HG03097 (cell line): ENCODE measurements around the gene REXO5.
"Not testable (repeated sequence)": the region's sequence is repeated elsewhere in the genome, so short reads cannot be mapped to it uniquely, and the experiment has no call there.

ENCODE experiments used
- ATAC-seq: cut with Tn5 transposase; IDR thresholded peaks from one replicate; pipeline ENCODE4 v1.9.1; 2021; ENCODE audit not compliant: unreplicated experiment, low FRiP score

REXO5 gene

GRCh38 chr16:20806168-20807050 is at the start of gene REXO5, which contains the start of gene ERI2:
TSS of gene REXO5 (plus strand) at chr16:20806527. CDS start at chr16:20806954, 427 bp downstream.
TSS of gene ERI2 (minus strand) at chr16:20806472. CDS start at chr16:20806430, 42 bp downstream.
- peak; percentile 68 for ATAC-seq

- ATAC-seq = no peak
Measured at GRCh38 chr16:20760346-20760745, 46.0 kb upstream of the REXO5 start.

GRCh38 chr16:20761175-20761574 is 45.2 kb upstream of the REXO5 start:
- ATAC-seq = no peak

GRCh38 chr16:20762404-20763123 is 43.8 kb upstream of the REXO5 start:
- no peak for ATAC-seq

- peak; percentile 92 for ATAC-seq
Measured at GRCh38 chr16:20763461-20764232, 42.7 kb upstream of the REXO5 start, which contains the start of gene ACSM3. TSS of gene ACSM3 (plus strand) at chr16:20764014. CDS start at chr16:20770035, 6,021 bp downstream.

GRCh38 chr16:20764448-20764847 is 41.9 kb upstream of the REXO5 start:
- ATAC-seq = not testable (repeated sequence)

- no peak for ATAC-seq
Measured at GRCh38 chr16:20765732-20766131, 40.6 kb upstream of the REXO5 start.

- ATAC-seq = no peak
Measured at GRCh38 chr16:20766294-20766693, 40.0 kb upstream of the REXO5 start.

GRCh38 chr16:20767577-20767976 is 38.8 kb upstream of the REXO5 start:
- no peak for ATAC-seq

GRCh38 chr16:20768121-20768520 is 38.2 kb upstream of the REXO5 start:
- ATAC-seq = no peak

- no peak for ATAC-seq
Measured at GRCh38 chr16:20768818-20769217, 37.5 kb upstream of the REXO5 start.

GRCh38 chr16:20773679-20774078 is 32.6 kb upstream of the REXO5 start:
- no peak for ATAC-seq

GRCh38 chr16:20774703-20775362 is 31.5 kb upstream of the REXO5 start:
- ATAC-seq = no peak

GRCh38 chr16:20781697-20782096 is 24.6 kb upstream of the REXO5 start:
- no peak for ATAC-seq

- ATAC-seq = no peak
Measured at GRCh38 chr16:20782470-20782869, 23.9 kb upstream of the REXO5 start.

GRCh38 chr16:20784204-20784603 is 22.1 kb upstream of the REXO5 start:
- ATAC-seq = no peak

GRCh38 chr16:20789130-20789529 is 17.2 kb upstream of the REXO5 start:
- ATAC-seq = no peak

- ATAC-seq = no peak
Measured at GRCh38 chr16:20791923-20792612, 14.3 kb upstream of the REXO5 start.

- ATAC-seq = no peak
Measured at GRCh38 chr16:20798364-20798763, 8.0 kb upstream of the REXO5 start.

- ATAC-seq = no peak
Measured at GRCh38 chr16:20799599-20799998, 6.7 kb upstream of the REXO5 start.
